HG02759 (cell line): ENCODE measurements around the gene GPER1.
"Not testable (repeated sequence)": the region's sequence is repeated elsewhere in the genome, so short reads cannot be mapped to it uniquely, and the experiment has no call there.

Source experiments
- ATAC-seq: cut with Tn5 transposase; IDR thresholded peaks from one replicate; pipeline ENCODE4 v1.9.1; 2021; ENCODE audit warnings: mild to moderate bottlenecking, moderate library complexity; ENCODE audit not compliant: unreplicated experiment

Gene GPER1

DNA sequence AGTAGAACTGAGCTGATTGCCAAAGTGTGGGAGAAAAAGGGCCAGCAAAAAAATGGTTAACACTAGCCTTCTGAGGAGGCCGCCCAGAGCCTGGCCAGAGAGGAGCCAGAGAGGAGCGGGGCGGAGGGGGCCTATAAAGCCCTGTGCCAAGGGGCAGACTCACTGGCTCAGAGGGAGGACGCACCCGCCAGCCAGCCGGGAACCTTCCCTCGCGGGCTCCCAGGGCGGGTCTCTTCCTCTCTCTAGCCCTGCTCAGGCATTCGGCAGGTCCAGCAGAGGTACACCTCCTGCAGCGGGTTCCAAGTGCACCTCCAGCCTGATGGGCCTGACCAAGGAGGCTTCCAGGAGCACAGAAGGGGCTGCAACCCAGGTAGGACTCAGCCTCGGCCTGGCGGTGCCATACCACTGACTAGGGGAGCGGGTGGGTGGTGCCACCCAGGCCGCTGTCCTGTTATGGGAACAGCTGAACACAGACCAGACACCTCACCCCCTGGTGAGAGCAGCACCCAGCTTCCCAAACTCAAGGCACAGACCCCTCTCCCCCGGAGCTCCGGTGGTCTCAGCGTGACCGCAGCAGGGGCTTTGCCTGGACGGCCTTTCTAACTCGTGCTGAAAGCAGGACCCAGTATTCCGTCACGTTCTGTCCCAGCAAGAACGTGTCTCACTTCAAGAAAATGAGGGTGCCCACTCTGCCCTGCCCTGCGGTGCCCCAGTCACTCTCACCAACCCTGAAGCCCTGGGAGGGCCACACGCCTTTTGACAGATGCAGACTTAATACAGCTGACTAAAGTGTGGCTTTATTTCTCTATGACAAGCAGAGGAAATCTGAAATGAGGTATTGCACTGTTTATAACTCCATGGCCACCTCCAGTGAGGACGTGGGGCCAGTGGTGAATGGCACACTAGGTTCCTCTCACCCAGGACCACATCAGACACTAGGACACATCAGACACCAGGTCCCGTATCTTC, at the start of gene GPER1:
Gene GPER1, plus strand, starts transcription at position 162 of the 969 bp plus-strand sequence. CDS start 3,616 bp downstream, outside the sequence.
- ATAC-seq: no peak

GRCh38 chr7:1040233-1040632, 47.7 kb upstream of the GPER1 start:
- ATAC-seq: not testable (repeated sequence)

GRCh38 chr7:1040790-1041189, 47.1 kb upstream of the GPER1 start:
- no peak for ATAC-seq

DNA sequence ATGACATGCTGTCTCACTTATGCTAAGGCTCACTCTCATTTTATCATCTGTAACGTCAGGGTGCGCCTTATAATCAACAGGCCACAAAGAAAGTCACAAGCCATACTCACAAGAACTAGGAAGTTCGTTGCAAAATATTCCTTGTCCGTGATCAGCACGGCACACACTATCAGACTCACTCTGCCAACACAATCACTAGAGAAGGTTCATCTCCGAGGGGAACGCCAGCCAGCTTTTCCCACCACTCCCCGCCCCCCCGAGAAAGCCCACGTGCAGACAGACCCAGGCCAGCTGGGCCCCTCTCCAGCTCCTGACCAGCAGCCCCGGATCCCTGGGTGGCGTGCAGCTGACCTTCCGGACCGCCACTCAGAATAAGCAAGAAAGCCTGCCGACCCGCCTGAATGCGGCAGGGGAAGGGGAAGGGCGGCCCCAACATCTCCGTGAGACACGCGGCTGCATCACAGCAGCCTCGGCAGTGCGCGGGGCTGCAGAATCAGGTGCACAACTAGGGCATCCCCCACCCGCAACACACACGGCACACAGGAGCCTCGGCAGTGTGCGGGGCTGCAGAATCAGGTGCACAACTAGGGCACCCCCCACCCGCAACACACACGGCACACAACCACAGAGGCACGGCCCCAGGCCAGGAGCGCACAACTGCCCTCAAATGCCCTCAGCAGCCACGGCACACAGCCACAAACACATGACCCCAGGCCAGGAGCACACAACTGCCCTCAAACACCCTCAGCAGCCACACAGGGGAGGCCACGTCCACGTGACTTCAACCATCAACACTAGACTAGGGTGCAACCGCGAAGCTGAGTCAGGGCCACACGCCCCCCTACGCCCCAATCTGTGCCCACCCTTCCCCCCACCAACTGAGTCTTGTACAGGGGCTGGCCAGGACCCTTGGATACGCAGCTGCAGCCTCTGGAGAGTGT, 46.1 kb upstream of the GPER1 start:
- ATAC-seq: no peak

GRCh38 chr7:1042492-1042833, 45.5 kb upstream of the GPER1 start:
- no peak for ATAC-seq

- no peak for ATAC-seq
Measured at GRCh38 chr7:1043552-1044188, 44.2 kb upstream of the GPER1 start.

DNA sequence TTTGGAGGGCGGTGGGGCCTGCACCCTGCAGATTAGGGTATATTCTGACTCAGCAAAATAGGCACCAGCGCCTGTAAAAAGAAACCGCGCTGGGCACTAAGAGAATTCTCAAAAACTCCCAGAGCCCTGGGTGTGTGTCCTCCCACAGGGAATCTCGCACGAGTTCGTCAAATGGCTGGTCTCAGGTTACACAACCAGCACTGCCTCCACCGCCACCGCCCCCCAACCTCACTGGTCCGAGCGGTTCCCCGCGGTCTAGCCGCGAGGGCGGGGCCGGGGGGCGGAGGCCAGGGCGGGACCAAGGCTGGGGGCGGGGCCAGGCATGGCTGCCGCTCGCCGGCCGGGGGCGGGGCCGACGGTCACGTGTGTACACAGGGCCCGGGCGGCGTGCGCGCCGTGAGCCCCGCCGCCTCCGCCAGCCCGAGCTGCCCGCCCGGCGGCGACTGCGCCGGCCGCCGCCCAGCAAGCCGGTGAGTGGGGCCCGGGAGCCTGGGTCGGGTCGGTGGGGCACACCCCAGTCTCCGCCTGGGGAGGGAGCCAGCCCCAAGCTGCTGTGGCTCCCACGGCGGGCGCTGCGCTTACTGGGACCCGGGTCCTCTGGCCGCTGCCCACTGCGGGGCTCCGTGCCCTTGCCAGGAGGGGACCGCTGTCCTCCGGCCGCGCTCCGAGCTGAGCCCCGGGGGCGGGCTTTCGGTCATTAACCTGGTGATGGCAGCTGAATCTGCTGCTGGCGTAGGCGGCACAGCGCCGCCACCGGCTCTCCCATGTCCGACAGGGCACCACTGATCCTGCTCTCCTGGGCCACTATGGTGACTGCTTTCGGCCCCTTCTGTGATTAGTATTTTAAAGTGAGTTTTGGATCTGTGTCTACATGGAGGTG, 43.5 kb upstream of the GPER1 start, which contains the start of gene GPR146:
Gene GPR146, plus strand, starts transcription at position 358 of the 880 bp plus-strand sequence. CDS start 12,970 bp downstream, outside the sequence.
- peak; percentile 92 for ATAC-seq

GRCh38 chr7:1045069-1046063, 42.5 kb upstream of the GPER1 start:
- no peak for ATAC-seq

- ATAC-seq: no peak
Measured at GRCh38 chr7:1046722-1047679, 40.9 kb upstream of the GPER1 start.

DNA sequence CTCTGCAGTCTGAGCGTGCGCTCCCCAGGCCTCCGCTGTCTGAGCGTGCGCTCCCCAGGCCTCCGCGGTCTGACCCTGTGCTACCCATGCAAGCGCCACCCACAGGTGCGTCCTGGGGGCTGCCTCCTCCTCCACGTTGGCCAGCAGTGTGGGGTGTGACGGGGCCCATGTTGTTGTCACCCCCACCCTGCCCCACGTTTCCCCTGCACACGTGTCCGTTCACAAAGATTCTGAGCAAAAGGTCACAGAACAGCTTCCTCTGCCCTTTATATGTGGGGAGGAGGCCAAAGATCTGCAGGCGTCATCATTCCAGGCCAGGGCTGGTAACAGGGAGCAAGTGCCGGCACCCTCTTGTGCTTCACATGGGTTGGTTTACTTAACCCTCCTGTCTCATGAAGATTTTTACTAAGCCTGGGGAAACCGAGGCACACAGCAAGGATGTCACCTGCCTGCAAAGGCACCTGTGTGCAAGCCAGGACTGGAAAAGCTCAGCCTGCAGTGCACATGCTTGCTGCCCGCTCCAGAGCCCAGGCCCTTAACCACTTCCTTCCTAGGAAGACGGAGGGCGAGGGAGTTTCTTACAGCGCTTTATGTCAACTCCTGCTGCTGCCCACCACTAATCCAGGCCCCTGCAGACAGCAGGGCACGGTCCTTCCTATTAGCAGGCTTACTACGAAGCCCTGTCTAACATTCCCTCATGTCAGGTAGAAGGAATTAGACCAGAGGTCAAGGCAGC, 38.7 kb upstream of the GPER1 start:
- ATAC-seq: no peak

GRCh38 chr7:1049801-1050200, 38.1 kb upstream of the GPER1 start:
- no peak for ATAC-seq

DNA sequence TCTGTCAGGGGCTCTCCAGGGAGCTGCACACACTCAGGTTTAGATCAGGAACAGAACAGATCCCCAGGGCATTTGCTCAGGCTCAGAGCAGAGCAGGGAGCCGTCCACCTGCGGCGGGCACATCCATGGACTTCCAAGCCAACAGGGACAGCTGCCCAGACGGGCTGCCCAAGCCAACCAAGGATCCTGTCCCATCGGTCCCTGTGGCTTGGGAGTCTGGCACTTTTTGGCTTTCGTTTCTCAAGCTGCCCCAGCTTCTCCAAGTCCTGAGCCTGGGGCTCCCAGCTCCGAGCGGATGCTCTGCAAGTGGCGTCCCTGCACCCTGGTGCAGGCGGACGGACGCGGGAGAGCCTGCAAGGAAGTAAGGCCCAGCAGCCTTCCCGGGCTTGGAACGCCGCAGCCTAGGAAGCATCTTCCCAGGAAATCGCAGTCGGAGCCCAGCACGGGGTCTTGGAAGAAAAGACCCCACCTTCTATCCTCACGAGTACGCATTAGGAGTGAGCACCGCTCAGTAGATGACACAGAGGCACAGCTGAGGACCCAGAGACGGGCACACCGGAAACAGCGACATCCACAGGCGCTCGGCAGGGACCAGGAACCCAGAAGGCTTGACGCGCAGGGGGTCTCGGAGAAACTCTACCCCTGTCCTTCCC, 37.5 kb upstream of the GPER1 start:
- no peak for ATAC-seq

DNA sequence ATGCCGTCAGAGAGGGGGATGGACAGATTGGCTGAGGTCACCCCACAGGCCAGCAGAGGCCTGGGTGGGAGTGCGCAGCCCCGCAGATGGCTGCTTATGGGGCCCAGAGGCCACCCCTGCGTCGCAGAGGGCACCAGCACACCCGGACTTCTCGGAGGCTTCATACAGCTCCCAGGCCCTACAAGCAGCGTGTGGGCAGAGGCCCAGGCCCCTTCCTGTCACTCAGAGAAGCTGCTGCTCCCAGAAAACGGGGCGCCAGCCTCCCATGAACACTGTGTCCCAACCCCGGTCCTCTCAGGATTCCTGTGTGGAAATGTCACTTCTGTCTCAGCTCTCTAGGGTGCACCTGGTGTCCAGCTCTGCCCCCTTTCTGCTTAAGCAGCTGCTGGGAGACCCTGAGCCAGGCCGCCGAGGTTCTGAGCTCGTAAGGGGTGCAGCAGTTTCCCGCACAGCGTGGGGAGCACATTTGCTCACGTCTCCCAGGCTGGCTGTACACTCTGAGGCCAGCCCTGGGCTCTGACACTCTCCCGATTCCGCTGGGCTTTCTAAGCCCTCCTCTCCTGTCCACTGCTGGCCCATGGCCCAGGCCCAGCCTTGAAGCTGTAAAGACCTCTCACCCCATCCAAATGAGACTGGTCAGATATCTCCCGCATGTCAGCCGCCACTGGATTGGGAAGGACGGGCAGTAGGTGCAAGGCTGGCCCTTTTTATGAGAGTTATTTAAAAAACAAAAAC, 36.8 kb upstream of the GPER1 start:
- no peak for ATAC-seq

DNA sequence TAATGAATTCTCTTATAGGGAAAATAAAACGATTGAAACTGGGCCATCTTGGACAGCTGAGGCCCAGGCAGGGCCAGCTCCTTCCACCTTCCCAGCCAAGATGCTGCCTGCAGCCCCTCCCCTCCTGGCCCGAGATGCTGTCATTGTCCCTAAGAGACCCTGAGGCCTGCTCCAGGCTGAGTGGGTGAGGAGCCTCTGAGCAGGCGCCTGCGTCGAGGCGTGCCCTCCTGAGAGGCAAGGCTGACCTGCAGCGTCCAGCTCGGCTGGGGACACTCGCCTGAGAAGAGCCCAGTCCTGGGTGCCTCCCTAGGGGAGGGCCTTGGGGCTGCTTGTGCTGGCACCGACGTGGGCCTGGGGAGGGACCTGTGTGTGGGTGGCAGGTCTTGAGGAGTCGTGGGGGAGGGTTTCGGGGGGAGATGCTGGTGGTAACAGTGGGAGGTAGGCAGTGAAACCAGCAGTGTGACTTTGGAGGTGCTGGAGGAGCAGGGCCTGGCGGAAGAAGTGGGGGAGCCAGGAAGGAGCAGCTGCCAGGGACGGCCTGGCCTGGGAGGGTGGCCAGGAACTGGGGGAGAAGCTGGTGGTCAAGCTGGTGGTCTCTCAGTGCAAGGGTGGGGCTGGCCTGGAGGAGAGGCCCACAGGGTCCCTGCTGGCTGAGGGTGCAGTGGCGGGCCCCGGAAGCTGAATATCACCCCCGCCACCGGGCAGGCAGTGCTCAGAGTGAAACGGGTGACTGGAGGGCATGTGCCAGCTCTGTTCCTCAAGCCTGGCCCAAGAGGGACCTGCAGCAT, 35.7 kb upstream of the GPER1 start:
- ATAC-seq: no peak

DNA sequence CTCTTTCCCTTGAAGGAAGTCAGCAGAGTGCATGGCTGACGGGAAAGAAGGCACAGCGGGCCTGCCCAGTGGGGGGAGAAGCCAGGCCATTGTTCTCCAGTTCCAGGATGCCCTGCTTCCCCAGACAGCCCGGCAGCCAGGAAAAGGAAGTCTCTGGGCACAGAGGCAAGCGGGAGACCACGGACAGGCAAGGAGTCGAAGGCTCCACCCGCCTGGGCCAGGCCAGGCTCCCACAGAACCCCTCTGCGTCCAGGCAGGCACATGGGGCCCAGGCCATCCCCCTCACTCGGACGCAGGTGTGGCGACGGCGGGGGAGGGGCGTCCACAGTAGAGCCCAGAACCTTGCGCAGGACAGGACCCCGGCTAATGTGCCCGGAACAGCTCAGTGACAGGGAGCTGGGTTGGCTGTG, 34.9 kb upstream of the GPER1 start:
- ATAC-seq: no peak
